Right lobe of liver (tissue), 4 donors: ENCODE data around the gene AMPH.

Experiments
- CTCF ChIP-seq, 4 donors: fragments of 200-600 bp in 3 of 4; fragments of 450-650 bp in 1 of 4; IDR thresholded peaks; one replicate each; pipeline versions ENCODE4 v1.5.1 to v1.8.0; 2016 to 2022; ENCODE audit warnings: antibody characterized with exemption in 4 of 4, mild to moderate bottlenecking in 2 of 4
- POLR2A ChIP-seq: fragments of 450-650 bp; IDR thresholded peaks from one replicate; pipeline ENCODE4 v1.6.1; 2017; ENCODE audit warnings: antibody characterized with exemption, mild to moderate bottlenecking
- donor health status: DM: no; HTN: no; CAD: no.
- donor health status: DM: no; HTN: no; CAD: no.
- donor health status: DM: no; HTN: yes; CAD: no.

GRCh38 chr7:38659931-38660330 is 28.8 kb upstream of the AMPH start:
- no peak for TF ChIP-seq CTCF (IDR thresholded peaks at IDR 0.05)
- no peak for TF ChIP-seq POLR2A
